ENCODE data around the gene ALKBH8.
A peak's percentile ranks its signal among the peaks of the same experiment; 100 is the strongest.
"Not testable (repeated sequence)": the region's sequence is repeated elsewhere in the genome, so short reads cannot be mapped to it uniquely, and the experiment has no call there.

Gene ALKBH8

GRCh38 chr11:107591378-107592230, 26.1 kb upstream of the ALKBH8 start:
- Histone ChIP-seq H3K9ac (ENCODE audit: low read length) (no peak overlapping the region), H3K27ac (ENCODE audit: low read depth, low read length) (no peak overlapping the region), H3K36me3 (ENCODE audit: control insufficient read depth, insufficient read depth, low read length) (no peaks in the 10 kb centered on the region), H3K27me3 (ENCODE audit: control insufficient read depth, insufficient read depth, low read length) (peaks cover 12% of the 10 kb centered on the region), H3K4me1 (ENCODE audit: control insufficient read depth, insufficient read depth, low read length) (peaks cover 3% of the 10 kb centered on the region), H3K4me3 (ENCODE audit: low read length) (peak overlapping the region; percentile 87)

GRCh38 chr11:107590460-107591377, 25.2 kb upstream of the ALKBH8 start, which contains the start of gene ELMOD1:
TSS of gene ELMOD1 (plus strand) at chr11:107591147. CDS start at chr11:107618190, 27,043 bp downstream.
- H3K36me3 ChIP-seq (ENCODE audit: control insufficient read depth, insufficient read depth, low read length), result no peaks in the 10 kb centered on the region
- peaks cover 3% of the 10 kb centered on the region for H3K4me1 ChIP-seq (ENCODE audit: control insufficient read depth, insufficient read depth, low read length)
- no peak within 1 kb of the TSS for H3K27ac ChIP-seq (ENCODE audit: low read depth, low read length)
- peak within 1 kb of the TSS; percentile 87 for H3K4me3 ChIP-seq (ENCODE audit: low read length)
- H3K27me3 ChIP-seq (ENCODE audit: control insufficient read depth, insufficient read depth, low read length), result peaks cover 12% of the 10 kb centered on the region
- no peak within 1 kb of the TSS for H3K9ac ChIP-seq (ENCODE audit: low read length)

GRCh38 chr11:107587306-107587979, 21.9 kb upstream of the ALKBH8 start:
- H3K36me3 ChIP-seq (ENCODE audit: control insufficient read depth, insufficient read depth, low read length), result no peaks in the 10 kb centered on the region
- peaks cover 3% of the 10 kb centered on the region for H3K4me1 ChIP-seq (ENCODE audit: control insufficient read depth, insufficient read depth, low read length)
- H3K4me3 ChIP-seq (ENCODE audit: low read length), result no peak overlapping the region
- no peak overlapping the region for H3K9ac ChIP-seq (ENCODE audit: low read length)
- peaks cover 5% of the 10 kb centered on the region for H3K27me3 ChIP-seq (ENCODE audit: control insufficient read depth, insufficient read depth, low read length)
- H3K27ac ChIP-seq (ENCODE audit: low read depth, low read length), result no peak overlapping the region

- no peaks in the 10 kb centered on the region for H3K27me3 ChIP-seq (ENCODE audit: control insufficient read depth, insufficient read depth, low read length)
These were observed 18.2 kb upstream of the ALKBH8 start for GRCh38 chr11:107583629-107584195.

GRCh38 chr11:107581147-107581546, 15.6 kb upstream of the ALKBH8 start:
- Histone ChIP-seq H3K27ac (ENCODE audit: low read depth, low read length) (no peak overlapping the region), H3K27me3 (ENCODE audit: control insufficient read depth, insufficient read depth, low read length) (no peaks in the 10 kb centered on the region)

More at GRCh38 chr11:107583629-107584195, 18.2 kb upstream of the ALKBH8 start:
- Histone ChIP-seq H3K36me3 (ENCODE audit: control insufficient read depth, insufficient read depth, low read length) (no peaks in the 10 kb centered on the region), H3K4me1 (ENCODE audit: control insufficient read depth, insufficient read depth, low read length) (no peaks in the 10 kb centered on the region), H3K9ac (ENCODE audit: low read length) (no peak overlapping the region), H3K4me3 (ENCODE audit: low read length) (no peak overlapping the region), H3K27ac (ENCODE audit: low read depth, low read length) (no peak overlapping the region)

GRCh38 chr11:107579169-107579568, 13.6 kb upstream of the ALKBH8 start:
- not testable (repeated sequence) for H3K27ac ChIP-seq (ENCODE audit: low read depth, low read length); H3K27me3 ChIP-seq (ENCODE audit: control insufficient read depth, insufficient read depth, low read length); H3K9ac ChIP-seq (ENCODE audit: low read length); H3K4me3 ChIP-seq (ENCODE audit: low read length); H3K36me3 ChIP-seq (ENCODE audit: control insufficient read depth, insufficient read depth, low read length); H3K4me1 ChIP-seq (ENCODE audit: control insufficient read depth, insufficient read depth, low read length)

More at GRCh38 chr11:107581147-107581546, 15.6 kb upstream of the ALKBH8 start:
- Histone ChIP-seq H3K36me3 (ENCODE audit: control insufficient read depth, insufficient read depth, low read length) (no peaks in the 10 kb centered on the region), H3K4me3 (ENCODE audit: low read length) (no peak overlapping the region), H3K9ac (ENCODE audit: low read length) (no peak overlapping the region), H3K4me1 (ENCODE audit: control insufficient read depth, insufficient read depth, low read length) (no peaks in the 10 kb centered on the region)

GRCh38 chr11:107577346-107577711, 11.8 kb upstream of the ALKBH8 start:
- H3K36me3 ChIP-seq (ENCODE audit: control insufficient read depth, insufficient read depth, low read length), result no peaks in the 10 kb centered on the region
- no peak overlapping the region for H3K27ac ChIP-seq (ENCODE audit: low read depth, low read length)
- no peaks in the 10 kb centered on the region for H3K27me3 ChIP-seq (ENCODE audit: control insufficient read depth, insufficient read depth, low read length)
- H3K4me3 ChIP-seq (ENCODE audit: low read length), result no peak overlapping the region
- H3K9ac ChIP-seq (ENCODE audit: low read length), result no peak overlapping the region
- no peaks in the 10 kb centered on the region for H3K4me1 ChIP-seq (ENCODE audit: control insufficient read depth, insufficient read depth, low read length)

- H3K27me3 ChIP-seq (ENCODE audit: control insufficient read depth, insufficient read depth, low read length); H3K27ac ChIP-seq (ENCODE audit: low read depth, low read length); H3K36me3 ChIP-seq (ENCODE audit: control insufficient read depth, insufficient read depth, low read length); H3K4me3 ChIP-seq (ENCODE audit: low read length); H3K4me1 ChIP-seq (ENCODE audit: control insufficient read depth, insufficient read depth, low read length); H3K9ac ChIP-seq (ENCODE audit: low read length): not testable (repeated sequence)
These were observed 11.2 kb upstream of the ALKBH8 start for GRCh38 chr11:107576497-107577345.

GRCh38 chr11:107573438-107573837, 7.9 kb upstream of the ALKBH8 start:
- H3K4me1 ChIP-seq (ENCODE audit: control insufficient read depth, insufficient read depth, low read length), result no peaks in the 10 kb centered on the region

GRCh38 chr11:107570015-107570414, 4.5 kb upstream of the ALKBH8 start:
- Histone ChIP-seq H3K36me3 (ENCODE audit: control insufficient read depth, insufficient read depth, low read length) (no peaks in the 10 kb centered on the region), H3K4me3 (ENCODE audit: low read length) (no peak overlapping the region), H3K27ac (ENCODE audit: low read depth, low read length) (no peak overlapping the region), H3K4me1 (ENCODE audit: control insufficient read depth, insufficient read depth, low read length) (peaks cover under 1% of the 10 kb centered on the region), H3K27me3 (ENCODE audit: control insufficient read depth, insufficient read depth, low read length) (no peaks in the 10 kb centered on the region), H3K9ac (ENCODE audit: low read length) (no peak overlapping the region)

More at GRCh38 chr11:107573438-107573837, 7.9 kb upstream of the ALKBH8 start:
- H3K4me3 ChIP-seq (ENCODE audit: low read length), result no peak overlapping the region
- H3K36me3 ChIP-seq (ENCODE audit: control insufficient read depth, insufficient read depth, low read length), result no peaks in the 10 kb centered on the region
- H3K27ac ChIP-seq (ENCODE audit: low read depth, low read length), result no peak overlapping the region
- no peak overlapping the region for H3K9ac ChIP-seq (ENCODE audit: low read length)
- no peaks in the 10 kb centered on the region for H3K27me3 ChIP-seq (ENCODE audit: control insufficient read depth, insufficient read depth, low read length)

- Histone ChIP-seq H3K4me1 (ENCODE audit: control insufficient read depth, insufficient read depth, low read length) (peaks cover 12% of the 10 kb centered on the region), H3K27ac (ENCODE audit: low read depth, low read length) (no peak overlapping the region), H3K36me3 (ENCODE audit: control insufficient read depth, insufficient read depth, low read length) (no peaks in the 10 kb centered on the region), H3K27me3 (ENCODE audit: control insufficient read depth, insufficient read depth, low read length) (no peaks in the 10 kb centered on the region), H3K9ac (ENCODE audit: low read length) (no peak overlapping the region), H3K4me3 (ENCODE audit: low read length) (no peak overlapping the region)
These were observed 2.3 kb upstream of the ALKBH8 start for GRCh38 chr11:107567739-107568335.
